ENCODE measurements around the gene AP2B1. TPM values are rescaled to one million over a fixed set of nuclear protein-coding genes. Genes with fewer than 3 reads are reported as not detected.

AP2B1 gene
- total RNA-seq, 4 donors from 2014 or later, result 62.6 to 94.3 (median 79.4) TPM

DNA sequence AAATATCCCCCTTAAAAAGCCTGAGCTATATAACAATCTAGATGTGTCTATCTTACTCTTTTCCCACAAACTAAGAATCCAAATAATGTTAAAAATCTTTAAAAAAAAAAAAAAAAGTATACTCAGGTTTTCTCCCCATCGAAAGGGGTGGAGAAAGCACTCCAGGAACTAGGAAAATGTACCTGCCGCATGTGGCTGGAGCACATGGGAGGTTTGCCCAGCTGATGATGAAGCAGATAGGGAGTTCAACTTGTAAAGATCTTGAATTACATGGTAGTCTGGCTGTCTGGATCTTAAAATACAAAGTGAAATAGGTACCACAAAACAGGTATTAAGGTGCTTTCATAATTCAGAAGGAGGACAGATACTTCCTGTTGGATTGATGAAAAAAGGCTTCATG lies 17.7 kb upstream of the AP2B1 start:
- ATAC-seq (ENCODE audit: low FRiP score), result no peak
- TF ChIP-seq, protein P1, sequence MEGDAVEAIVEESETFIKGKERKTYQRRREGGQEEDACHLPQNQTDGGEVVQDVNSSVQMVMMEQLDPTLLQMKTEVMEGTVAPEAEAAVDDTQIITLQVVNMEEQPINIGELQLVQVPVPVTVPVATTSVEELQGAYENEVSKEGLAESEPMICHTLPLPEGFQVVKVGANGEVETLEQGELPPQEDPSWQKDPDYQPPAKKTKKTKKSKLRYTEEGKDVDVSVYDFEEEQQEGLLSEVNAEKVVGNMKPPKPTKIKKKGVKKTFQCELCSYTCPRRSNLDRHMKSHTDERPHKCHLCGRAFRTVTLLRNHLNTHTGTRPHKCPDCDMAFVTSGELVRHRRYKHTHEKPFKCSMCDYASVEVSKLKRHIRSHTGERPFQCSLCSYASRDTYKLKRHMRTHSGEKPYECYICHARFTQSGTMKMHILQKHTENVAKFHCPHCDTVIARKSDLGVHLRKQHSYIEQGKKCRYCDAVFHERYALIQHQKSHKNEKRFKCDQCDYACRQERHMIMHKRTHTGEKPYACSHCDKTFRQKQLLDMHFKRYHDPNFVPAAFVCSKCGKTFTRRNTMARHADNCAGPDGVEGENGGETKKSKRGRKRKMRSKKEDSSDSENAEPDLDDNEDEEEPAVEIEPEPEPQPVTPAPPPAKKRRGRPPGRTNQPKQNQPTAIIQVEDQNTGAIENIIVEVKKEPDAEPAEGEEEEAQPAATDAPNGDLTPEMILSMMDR (IDR thresholded peaks at IDR 0.05), result no peak
- DNase-seq (ENCODE audit: low spot score), result no peak

GRCh38 chr17:35575759-35576158 lies 11.4 kb upstream of the AP2B1 start:
- DNase-seq (ENCODE audit: low spot score) (no peak), ATAC-seq (ENCODE audit: low FRiP score) (no peak)
- TF ChIP-seq, protein P1 (IDR thresholded peaks at IDR 0.05), result no peak

DNA sequence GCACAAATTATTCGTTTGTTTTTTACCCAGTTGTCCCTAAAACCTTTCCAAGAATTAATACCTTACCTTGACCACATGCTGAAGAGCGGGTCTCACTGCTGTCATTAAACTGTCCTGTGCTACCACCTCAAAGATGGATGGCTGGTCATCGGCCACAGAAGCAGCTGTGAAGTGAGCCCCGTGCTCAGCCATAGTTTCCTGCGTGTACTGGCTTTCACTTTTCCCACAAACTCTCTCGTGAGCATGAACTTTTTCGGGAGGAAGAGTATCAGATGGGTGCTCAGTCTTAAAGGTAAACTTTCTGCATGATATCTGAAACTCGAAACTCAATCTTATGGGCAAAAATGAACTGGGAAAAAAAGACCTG lies 9.3 kb upstream of the AP2B1 start:
- TF ChIP-seq, protein P1 (IDR thresholded peaks at IDR 0.05), result no peak
- ATAC-seq (ENCODE audit: low FRiP score) (no peak), DNase-seq (ENCODE audit: low spot score) (no peak)

DNA sequence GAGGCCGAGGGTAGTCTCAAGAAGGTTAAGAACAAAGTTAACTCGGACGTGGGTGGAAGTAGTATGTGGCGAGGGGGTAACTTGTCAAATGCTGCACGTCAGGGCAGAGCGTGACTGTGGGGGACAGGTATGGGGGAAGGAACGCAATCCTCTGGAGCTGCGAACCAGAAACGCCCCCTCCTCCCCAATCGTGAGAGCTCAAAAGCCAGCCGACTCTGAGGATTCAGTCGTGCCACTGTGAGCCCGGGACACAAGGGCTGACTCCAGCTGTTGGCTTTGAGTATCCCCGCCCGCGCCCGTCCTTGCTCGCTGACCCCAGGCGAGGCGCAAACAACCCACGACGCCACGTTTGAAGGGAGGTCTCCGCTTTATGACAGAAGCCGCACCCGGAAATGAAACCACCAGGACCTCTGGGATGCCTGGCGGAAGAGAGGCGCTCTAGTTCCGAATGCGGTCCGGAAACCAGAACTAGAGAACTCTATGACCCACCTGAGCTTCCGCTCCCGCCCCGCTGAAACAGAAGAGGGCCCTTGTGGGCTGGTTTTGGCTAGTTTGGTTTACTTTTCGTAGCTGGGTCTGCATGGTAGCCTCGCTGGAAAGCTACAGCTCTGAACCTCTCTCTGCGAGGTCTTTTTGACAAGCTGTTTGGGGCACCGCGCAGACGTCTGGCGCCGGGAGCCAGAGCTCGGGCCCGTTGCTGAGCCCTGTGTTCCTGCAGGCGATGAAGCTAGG lies 8.8 kb upstream of the AP2B1 start, which contains the start of gene PEX12:
Gene PEX12 (minus strand): TSS at position 375 of the 732 bp plus-strand sequence. CDS start 550 bp downstream, outside the sequence.
- peak; percentile 97 for ATAC-seq (ENCODE audit: low FRiP score)
- TF ChIP-seq, protein P1 (IDR thresholded peaks at IDR 0.05), result no peak
- DNase-seq (ENCODE audit: low spot score), result peak; percentile 62

- DNase-seq (ENCODE audit: low spot score) (no peak), ATAC-seq (ENCODE audit: low FRiP score) (no peak)
- TF ChIP-seq, protein P1 (IDR thresholded peaks at IDR 0.05), result no peak
These were observed 8.1 kb upstream of the AP2B1 start for GRCh38 chr17:35578929-35579432.

DNA sequence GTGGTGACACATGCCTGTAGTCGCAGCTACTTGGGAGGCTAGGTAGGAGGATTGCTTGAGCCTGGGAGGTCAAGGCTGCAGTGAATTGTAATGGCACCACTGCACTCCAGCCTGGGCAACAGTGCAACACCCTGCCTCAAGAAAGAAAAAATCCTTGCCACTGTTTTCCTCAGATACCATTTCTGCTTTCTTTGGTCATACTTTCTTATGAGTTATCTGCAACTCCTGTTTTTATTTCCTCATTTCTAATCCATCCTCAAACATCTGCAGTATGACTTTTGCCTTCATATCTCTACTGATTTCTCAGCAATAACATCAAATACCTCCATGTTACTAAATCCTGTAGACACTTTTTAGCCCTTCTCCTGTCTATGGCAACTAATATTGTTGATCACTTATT lies 3.1 kb upstream of the AP2B1 start:
- TF ChIP-seq, protein P1 (IDR thresholded peaks at IDR 0.05), result no peak
- DNase-seq (ENCODE audit: low spot score), result no peak
- ATAC-seq (ENCODE audit: low FRiP score), result no peak

GRCh38 chr17:35586569-35587073 lies 501 bp upstream of the AP2B1 start:
- ATAC-seq (ENCODE audit: low FRiP score) (no peak), DNase-seq (ENCODE audit: low spot score) (no peak)
- TF ChIP-seq, protein P1 (IDR thresholded peaks at IDR 0.05), result no peak

Data from omental fat pad (tissue), 4 donors.